ENCODE results near the gene B3GNT4. TPM values are rescaled to one million over a fixed set of nuclear protein-coding genes. Genes with fewer than 3 reads are reported as not detected.
A peak's percentile ranks its signal among the peaks of the same experiment; 100 is the strongest.
"Not testable (repeated sequence)": the region's sequence is repeated elsewhere in the genome, so short reads cannot be mapped to it uniquely, and the experiment has no call there.

Gene B3GNT4
- 3.6 TPM for total RNA-seq (ENCODE audit: insufficient read depth, low replicate concordance)

DNA sequence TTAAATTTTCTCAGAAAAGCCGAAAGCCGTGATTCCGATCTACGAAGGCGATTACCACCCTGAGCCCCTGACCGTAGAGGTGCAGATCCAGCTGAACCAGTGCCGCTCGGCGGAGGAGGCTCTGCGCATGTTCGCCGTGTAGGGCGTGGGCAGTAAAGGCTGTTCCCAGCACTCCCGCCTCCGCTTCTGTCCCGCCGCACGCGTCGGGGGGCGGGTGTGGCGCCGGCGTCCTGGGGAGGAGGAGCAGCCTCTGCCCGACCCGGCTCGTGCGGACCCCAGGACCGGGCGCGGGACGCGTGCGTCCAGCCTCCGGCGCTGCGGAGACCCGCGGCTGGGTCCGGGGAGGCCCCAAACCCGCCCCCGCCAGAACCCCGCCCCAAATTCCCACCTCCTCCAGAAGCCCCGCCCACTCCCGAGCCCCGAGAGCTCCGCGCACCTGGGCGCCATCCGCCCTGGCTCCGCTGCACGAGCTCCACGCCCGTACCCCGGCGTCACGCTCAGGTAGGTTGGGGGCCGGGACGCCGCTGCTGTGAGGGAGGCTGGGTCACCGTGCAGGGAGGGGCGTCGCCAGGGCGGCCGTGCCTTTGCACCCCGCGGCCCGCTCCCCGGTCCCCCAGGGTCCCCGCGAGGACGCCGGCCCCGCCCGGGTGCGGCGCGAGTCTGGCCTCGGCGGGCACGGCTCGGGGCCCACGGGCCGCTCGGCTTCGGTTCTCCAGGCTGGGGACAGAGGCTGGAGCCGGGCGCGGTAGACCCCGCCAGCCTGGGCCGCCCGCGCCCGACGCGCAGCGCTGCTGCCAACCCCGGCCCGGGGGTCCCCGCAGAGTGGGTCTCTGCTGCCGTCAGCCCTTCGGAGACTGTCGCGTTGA lies at the start of gene B3GNT4:
TSS of gene B3GNT4 (plus strand) at position 409 of the 866 bp plus-strand sequence. CDS start 910 bp downstream, outside the sequence.
- DNase-seq (ENCODE audit: low spot score) = peak; percentile 62

DNA sequence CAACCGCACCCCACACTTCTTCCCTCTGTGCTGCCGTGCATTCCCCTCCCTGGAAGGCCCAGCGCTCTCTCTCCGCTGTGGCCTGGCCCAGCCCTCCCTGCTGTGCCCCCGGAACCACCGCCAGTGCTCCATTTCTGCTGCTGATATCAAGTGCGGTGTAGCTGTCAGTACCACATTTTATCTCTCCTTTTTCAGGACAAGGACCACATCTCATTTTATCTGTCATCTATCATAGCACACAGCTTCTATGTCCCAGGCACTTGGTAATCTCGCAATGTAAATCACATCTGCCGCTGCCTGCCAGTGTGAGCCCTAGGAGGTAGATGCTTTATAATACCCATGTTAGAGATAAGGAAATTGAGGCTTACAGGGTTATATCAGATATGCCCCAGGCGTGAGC lies 47.8 kb upstream of the B3GNT4 start:
- DNase-seq (ENCODE audit: low spot score) = no peak

DNA sequence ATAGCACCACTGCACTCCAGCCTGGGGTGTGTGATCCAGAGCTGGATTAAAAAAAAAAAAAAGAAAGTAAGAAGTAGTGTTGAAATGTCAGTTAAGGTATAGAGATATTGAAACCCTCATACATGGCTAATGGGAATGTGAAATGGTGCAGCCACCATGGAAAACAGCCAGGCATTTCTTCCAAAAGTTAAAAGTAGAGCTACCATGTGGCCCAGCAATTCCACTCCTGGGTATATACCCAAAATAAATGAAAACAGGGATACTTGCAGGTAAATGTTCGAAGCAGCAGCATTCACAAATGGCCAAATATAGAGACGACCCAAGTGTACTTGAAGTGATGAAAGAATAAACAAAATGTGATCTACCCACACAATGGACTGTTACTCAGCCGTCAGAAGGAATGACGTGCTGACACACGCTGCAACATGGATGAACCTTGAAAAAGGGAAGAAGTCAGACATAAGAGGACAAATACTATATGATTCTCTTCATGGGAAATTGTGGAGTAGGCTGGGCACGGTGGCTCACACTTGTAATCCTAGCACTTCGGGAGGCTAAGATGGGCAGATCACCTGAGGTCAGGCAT lies 44.7 kb upstream of the B3GNT4 start:
- DNase-seq (ENCODE audit: low spot score) = no peak

DNA sequence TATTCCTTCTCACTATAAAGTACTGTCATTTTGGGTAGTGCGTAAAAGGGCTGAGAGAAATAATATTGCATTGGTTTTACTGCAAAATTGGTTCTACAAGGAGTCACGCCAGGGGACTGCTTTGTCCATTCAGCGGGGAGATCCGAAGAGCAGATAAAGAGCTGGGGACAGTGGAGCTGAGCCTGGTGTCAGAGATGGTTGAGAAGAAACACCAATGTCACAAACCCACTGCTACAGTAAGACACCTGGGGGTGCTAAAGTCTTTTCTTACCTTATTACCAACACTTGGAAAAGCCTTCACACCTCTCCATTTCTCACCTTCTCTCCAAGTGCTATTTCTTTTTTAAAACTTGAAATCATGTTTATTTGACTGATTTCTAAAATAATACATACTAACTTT lies 43.6 kb upstream of the B3GNT4 start:
- no peak for DNase-seq (ENCODE audit: low spot score)

DNA sequence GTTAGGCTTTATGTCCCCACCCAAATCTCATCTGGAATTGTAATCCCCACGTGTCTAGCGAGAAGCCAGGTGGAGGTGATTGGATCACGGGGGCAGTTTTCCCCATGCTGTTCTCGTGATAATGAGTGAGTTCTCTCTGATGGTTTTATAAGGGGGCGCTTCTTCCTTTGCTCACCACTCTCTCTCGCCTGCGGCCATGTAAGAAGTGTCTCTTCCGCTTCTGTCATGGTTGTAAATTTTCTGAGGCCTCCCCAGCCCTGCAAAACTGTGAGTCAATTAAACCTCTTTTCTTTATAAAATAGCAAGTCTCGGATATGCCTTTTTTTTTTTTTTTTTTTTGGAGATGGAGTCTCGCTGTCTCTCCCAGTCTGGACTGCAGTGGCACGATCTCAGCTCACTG lies 42.7 kb upstream of the B3GNT4 start:
- DNase-seq (ENCODE audit: low spot score) = no peak

DNA sequence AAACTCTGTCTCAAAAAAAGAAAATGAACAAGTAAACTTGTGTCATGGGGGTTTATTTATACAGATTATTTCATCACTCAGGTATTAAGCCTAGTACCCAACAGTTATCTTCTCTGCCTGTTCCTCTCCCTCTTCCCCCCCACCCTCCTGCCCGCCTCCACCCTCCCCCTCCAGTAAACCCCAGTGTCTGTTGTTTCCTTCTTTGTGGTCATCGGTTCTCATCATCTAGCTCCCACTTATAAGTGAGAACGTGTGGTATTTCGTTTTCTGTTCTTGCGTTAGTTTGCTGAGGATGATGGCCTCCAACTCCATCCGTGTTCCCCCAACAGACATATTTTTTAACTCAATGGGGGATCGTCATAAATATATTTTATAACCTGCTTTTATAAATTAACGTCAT lies 41.8 kb upstream of the B3GNT4 start:
- DNase-seq (ENCODE audit: low spot score) = no peak

DNA sequence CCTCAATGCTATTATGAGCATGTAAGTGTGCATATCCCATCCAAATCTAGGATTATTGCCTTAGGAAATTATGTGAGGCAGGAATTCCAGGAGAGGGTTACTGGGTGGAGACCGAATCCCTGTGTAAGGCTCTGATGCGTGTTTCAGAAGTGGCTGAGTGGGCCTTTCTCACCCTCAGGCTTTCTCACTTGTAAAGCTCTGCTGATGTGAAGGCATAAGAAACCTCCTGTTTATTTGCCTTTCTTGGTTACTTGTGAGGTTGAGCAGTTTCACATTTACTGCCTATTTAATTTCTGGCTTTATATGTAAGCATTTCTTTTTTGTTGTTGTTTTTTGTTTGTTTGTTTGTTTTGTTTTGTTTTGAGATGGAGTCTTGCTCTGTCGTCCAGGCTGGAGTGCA lies 40.5 kb upstream of the B3GNT4 start:
- DNase-seq (ENCODE audit: low spot score) = no peak

DNA sequence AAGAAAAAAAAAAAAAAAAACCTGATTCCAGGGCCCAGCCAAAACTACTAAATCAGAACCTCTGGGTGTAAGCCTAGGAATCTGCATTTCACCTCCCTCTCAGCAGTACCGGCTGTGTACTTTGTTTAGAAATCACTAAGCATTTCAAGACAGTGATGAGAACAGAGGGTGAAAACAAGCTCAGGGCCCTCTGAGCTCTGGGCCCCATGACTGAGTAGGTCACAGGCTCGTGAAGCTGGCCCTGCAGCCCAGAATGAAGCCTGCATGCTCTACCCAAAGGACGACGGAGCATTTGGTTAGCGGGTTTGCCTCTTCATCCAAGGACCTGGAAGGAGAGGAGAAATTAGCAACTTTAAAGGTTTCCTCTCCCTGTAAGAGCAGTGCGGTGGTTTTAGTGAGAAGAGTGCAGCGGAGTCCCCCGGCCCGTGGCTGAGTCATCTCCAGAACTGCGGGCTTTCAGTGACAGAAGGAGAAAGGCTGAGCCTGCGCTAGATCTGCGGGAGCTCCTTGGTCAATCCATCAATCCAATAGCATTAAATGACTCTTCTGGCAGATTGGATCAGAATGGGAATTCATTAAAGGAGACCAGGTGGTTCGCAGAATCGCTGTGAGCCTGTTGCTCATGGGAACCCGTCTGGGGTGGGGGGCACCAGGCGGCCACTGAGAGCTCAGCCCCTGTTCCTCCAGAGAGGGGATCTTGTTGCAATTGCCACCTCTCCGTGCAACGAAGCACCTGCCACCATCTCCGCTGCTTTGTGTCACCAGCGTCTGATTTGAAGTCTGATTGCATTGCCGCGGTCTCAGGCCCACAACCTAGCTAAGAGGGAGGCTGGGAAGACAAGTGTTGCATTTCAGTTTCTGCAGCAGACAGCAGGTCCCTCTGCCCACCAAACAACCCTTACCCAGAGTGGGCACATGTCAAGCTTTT lies 36.8 kb upstream of the B3GNT4 start:
- no peak for DNase-seq (ENCODE audit: low spot score)

DNA sequence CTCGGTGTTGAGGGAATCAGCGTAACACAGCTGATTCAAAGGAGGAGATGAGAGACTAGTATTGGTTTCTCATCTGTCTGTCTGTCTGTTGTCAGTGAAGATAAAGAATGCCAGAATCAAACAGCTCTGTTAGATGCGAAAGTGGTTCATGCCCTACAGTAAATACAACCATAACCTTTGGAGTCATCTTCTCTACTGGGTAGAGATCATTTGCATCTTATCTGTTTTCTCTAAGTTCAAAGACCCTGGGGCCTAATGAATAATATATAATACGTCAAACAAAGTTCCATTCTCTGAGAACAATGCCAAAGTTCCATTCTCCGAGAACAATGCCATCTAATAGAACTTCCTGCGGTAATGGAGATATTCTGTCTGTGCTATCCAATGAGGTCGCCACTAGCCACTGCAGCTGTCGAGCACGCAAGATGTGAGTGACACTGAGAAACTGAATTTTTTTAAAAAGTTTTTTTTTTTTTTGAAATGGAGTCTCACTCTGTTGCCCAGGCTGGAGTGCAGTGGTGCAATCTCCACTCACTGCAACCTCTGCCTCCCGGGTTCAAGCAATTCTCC lies 36.1 kb upstream of the B3GNT4 start:
- DNase-seq (ENCODE audit: low spot score) = no peak

DNA sequence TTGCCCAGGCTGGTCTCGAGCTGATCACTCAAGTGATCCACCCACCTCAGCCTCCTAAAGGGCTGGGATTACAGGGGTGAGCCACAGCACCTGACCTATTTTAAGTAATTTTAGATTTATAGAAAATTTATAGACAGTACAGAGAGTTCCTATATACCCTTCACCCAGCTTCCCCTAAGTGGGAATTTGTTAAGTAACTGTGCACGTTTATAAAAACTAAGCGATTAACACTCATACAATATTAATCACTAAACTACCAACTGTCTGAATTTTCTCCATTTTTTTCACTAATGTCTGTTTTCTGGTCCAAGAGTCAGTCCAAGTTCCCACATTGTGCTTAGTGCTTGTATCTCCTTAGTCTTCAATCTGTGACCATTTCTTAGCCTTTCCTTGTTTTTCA lies 35.0 kb upstream of the B3GNT4 start:
- no peak for DNase-seq (ENCODE audit: low spot score)

DNA sequence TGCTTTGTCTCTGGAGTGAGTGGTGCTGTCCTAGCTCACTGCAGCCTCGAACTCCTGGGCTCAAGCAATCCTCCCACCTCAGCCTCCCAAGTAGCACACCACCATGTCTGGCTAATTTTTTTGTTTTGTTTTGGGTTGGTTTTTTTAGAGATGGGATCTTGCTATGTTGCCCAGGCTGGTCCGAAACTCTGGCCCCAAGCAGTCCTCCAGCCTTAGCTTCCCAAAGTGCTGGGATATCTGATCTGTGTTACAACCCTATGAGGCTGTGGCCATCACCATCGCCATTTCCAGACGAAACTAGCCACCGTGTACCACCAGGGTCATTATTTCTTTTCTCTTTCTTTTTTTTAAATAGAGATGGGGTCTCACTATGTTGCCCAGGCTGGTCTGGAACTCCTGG lies 32.1 kb upstream of the B3GNT4 start:
- DNase-seq (ENCODE audit: low spot score) = no peak

DNA sequence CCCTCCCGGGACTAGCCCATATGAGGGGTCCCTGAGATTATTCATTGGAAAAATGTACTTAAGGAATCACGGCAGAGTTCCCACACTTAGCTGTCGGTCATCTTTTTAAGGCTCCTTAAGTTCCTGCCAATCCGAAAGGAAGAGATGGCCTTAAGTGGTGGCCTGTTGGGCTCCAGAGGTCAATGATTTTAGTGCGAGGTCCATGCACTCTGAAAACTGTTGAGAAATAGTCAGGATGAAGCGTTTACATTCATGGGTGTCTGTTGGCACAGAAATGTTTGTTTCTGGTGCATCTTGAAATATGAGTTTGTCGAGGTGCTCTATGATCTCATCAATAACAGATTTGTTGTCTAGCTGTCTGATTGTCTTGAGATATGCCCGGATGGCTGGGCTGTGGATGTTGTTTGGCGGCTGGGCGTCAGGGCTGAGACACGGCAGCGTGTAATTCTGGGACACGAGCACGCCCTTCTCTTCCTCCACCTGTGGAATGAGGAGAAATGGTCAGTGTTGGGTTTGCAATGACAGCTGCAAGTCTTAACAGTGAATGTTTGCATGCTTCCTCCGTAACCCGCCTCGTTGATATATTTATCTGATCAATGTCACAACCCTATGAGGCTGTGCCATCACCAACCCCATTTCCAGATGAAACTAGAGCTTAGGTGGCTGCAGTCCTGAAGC lies 31.1 kb upstream of the B3GNT4 start:
- peak; percentile 14 for DNase-seq (ENCODE audit: low spot score)

DNA sequence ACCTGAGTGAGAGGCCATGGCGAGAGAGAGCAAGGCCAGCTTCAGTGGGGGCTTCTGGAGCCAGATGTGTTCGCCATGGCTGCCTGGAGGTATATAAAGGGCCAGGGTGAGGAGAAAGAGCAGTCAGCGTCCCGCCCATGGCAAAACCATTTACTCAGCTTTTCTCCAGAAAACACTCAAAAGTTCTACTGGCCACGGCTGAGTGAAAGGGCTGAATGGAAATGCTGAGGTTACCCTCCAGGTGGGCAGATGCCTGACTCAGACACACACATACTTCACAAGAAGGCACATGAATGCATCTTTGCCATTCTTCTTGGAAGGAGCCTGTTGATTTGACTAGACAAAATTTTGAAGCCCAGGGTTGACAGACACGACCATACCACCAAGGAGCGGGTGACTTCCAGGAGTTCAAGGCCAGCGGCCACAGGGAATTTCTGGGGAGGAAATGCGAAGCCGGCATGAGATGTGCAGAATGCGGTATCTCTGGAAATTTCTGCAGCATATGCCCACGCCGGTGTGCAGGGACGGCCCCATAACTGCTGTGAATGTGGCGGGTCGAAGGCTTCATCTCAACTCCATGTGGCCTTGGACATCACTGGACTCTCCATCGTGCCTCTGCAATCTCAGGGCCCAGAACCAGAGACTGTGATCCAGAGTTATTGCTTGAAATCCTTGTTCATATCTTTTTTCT lies 29.2 kb upstream of the B3GNT4 start, which contains the start of gene IL31:
TSS of gene IL31 (minus strand) at position 67 of the 691 bp plus-strand sequence. CDS start at position 18, 49 bp downstream.
- DNase-seq (ENCODE audit: low spot score) = no peak

DNA sequence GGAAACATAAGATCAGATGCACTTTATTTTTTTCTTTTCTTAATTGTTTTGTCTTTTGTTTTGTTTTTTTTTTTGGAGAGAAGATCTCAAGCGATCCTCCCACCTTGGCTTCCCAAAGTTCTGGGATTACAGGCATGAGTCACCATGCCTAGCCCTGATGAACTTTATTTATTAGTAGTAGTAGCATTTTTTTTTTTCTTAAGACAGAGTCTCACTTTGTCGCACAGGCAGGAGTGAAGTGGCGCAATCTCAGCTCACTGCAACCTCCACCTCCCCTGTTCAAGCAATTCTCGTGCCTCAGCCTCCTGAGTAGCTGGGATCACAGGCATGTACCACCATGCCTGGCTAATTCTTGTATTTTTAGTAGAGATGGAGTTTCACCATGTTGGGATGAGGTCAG lies 27.0 kb upstream of the B3GNT4 start:
- not testable (repeated sequence) for DNase-seq (ENCODE audit: low spot score)

DNA sequence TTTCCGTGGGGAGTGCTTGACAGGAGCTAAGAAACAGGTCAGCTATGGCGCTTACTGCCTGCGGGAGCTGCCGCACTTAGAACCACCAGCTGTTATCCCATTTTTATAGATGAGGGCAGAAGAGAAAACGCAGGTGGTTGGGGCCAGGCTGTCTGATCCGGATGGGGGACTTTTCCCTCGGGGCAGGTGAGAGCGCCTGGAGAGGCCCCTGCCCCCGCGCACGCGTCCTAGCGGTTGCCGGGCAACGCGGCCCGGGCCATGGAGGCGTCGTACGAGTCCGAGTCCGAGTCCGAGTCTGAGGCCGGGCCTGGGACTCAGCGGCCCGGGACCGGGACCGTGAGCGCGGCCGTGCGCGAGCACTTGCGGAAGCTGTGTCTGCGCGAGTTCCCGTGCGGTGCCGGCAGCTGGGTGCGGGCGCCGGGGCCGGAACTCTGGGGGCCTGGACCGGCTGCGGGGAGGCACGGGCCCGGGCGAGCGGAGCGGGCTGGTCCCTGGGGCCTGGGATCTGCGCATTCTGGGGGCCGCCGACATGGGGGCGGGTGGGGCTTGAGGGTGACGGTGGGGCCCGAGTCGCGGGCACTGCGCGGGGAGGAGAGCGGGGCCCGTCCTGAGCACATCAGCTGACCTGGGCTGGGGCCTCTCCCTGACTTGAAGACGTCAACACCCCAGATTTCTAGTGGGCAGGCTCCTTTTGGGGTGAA lies 20.5 kb upstream of the B3GNT4 start, which contains the start of gene LRRC43:
TSS of gene LRRC43 (plus strand) at position 237 of the 701 bp plus-strand sequence. CDS start at position 259, 22 bp downstream.
- DNase-seq (ENCODE audit: low spot score) = peak; percentile 22

DNA sequence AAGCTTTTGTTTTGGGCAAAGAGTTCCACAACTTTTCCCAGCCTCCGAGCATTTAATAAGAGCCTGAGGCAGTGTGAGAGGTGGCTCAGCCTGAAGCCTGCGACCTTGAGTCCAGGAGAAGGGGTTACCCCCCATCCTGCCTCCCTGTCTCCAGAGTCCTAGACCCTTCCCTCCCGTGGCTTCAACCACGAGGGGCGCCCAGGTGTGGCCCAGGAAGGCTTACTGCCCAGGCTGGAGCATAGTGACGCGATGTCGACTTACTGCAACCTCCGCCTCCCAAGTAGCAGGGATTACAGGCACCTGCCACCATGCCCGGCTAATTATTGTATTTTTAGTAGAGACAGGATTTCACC lies 19.9 kb upstream of the B3GNT4 start:
- no peak for DNase-seq (ENCODE audit: low spot score)

DNA sequence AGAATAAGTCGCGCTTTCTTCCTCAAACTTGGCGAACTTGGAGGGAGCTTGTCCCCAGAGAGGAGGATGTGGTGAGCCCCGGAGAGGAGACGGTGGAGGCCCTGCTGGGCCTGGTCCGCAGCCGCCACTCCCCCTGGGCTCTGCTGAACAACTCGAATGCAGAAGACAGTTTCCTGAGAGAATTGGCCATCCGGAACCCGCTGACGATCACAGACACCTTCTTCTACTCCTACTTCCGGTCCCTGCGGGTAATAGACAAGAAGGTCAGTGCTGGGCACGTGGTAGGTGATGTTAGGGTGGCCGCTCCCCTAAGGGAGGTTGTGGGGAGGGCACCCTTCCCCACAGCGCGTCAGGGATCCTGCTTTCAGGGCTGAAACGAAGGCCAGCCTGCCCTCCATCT lies 19.0 kb upstream of the B3GNT4 start:
- no peak for DNase-seq (ENCODE audit: low spot score)

DNA sequence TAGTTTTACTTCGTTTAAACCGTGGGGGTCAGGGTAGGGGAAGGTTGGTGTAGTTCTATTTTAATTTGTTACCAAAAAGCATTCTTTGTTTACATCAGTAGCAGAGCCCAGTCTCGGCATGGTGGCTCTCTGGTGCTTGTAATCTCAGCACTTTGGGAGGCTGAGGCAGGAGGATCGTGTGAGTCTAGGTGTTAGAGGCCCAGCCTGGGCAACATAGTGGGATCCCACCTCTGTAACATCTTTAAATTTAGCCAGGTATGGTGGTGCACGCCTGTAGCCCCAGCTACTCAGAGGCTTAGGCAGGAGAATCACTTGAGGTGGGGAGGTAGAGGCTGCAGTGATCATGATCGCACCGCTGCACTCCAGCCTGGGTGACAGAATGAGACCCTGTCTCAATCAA lies 18.4 kb upstream of the B3GNT4 start:
- no peak for DNase-seq (ENCODE audit: low spot score)

DNA sequence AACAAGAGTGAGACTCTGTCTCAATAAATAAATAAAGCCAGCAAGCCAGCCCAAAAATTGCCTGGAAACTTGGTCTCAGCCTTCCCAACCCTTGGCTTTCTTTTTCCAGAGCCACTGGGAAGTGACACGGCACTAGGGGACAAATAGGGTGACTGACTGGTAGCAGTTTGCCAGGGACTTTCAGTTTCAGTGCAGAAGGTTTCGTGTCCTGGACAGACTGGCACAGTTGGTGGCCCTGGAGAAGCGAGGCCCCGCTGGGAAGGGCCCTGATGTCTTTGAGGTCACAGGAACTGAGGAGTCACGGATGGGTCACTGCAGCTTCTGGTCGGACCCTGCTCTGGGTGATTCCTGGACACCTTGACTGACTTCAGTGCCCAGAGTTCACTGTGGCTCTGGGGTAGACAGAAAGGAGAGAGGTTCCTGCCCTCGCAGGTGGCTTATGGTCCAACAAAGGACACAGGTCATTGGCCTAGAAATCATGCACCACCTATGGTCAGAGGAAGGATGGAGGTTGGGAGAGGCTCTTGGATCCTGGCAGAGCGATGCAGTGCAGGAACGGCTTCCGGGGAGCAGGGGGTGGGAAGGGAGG lies 17.9 kb upstream of the B3GNT4 start:
- no peak for DNase-seq (ENCODE audit: low spot score)

Measured in umbilical cord (tissue), 2 donors.